K562 (cell line): Measurements from ENCODE around the gene TGFBR3L.

ENCODE experiments used
- CTCF ChIP-seq, 3 experiments: IDR thresholded peaks in 2 of 3; conservative IDR thresholded peaks in 1 of 3; 2 replicates each; pipeline ENCODE4 v1.5.1; 2011 to 2012; ENCODE audit warnings: low read length in 3 of 3, mild to moderate bottlenecking in 3 of 3, control low read depth in 2 of 3, improper control_type of control experiment in 1 of 3, inconsistent platforms in 1 of 3, low read depth in 1 of 3, mixed read lengths in 1 of 3, moderate library complexity in 1 of 3; ENCODE audit not compliant: insufficient read depth in 2 of 3
- ELF2 ChIP-seq: fragments of 250-450 bp; sonication (Bioruptor Pico); IDR thresholded peaks from 2 replicates; pipeline ENCODE4 v1.5.0; 2021; ENCODE audit warnings: mild to moderate bottlenecking
- ETV5 ChIP-seq: sonication (generic); formaldehyde crosslinking; IDR thresholded peaks from 2 replicates; pipeline ENCODE4 v1.4.0; 2020; ENCODE audit warnings: low read depth, mild to moderate bottlenecking, missing genetic modification reagents

- no peak for TF ChIP-seq CTCF (IDR thresholded peaks at IDR 0.05 in 2 of 3, conservative IDR thresholded peaks at IDR 0.05 in 1 of 3; ENCODE audit: insufficient read depth in 2 of 3, low read depth in 1 of 3, low read length in 3 of 3)
- no peak for TF ChIP-seq ETV5
- TF ChIP-seq ELF2: no peak
Observed at GRCh38 chr19:7908078-7908699, 6.4 kb upstream of the TGFBR3L start.
